GM18505 (cell line): Measurements from ENCODE around the gene LRRC38.
"Not testable (repeated sequence)": the region's sequence is repeated elsewhere in the genome, so short reads cannot be mapped to it uniquely, and the experiment has no call there.

ENCODE experiments used
- ATAC-seq: cut with Tn5 transposase; IDR thresholded peaks from one replicate; pipeline ENCODE4 v1.9.1; 2021; ENCODE audit not compliant: unreplicated experiment
- POLR2A ChIP-seq: IDR thresholded peaks from 4 replicates; pipeline ENCODE4 v1.6.1; 2011; ENCODE audit warnings: borderline replicate concordance; ENCODE audit not compliant: insufficient read depth, insufficient read length; ENCODE audit errors: extremely low read depth

Gene LRRC38, protein sequence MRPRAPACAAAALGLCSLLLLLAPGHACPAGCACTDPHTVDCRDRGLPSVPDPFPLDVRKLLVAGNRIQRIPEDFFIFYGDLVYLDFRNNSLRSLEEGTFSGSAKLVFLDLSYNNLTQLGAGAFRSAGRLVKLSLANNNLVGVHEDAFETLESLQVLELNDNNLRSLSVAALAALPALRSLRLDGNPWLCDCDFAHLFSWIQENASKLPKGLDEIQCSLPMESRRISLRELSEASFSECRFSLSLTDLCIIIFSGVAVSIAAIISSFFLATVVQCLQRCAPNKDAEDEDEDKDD

DNA sequence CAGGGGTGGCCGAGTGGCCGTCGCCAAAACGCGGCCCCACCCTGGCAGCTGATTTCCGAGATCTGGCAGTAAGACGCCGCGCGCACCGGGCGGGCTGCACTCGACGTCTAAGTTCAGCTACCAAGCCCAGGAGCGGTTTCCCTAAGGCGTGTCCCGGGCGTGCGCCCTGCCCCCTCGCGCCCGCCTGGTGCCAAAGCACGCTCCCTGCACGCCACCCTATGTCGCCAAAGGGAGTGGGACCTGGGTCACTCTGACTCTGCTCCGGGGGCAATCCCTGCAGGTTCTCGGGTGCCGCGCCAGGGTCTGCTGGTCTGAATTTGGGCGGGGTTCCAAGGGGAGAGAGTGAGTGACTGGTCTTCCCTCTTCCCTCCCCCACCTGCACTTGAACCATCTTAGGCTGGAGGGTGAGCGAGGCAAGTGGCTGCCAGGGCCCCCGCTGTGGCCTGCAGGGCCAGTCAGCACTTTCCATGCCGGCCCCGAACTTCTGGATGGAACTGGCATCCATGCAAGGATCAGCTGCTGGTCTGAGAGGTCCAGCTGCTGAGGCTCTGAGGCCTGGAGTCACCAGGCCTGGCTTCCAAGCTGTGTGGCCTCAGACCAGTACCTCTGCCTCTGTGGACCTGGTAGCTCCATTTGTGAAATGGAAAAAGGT lies at the start of gene LRRC38:
Gene LRRC38, minus strand, starts transcription at position 109 of the 652 bp plus-strand sequence. CDS start 410 bp downstream, outside the sequence.
- ATAC-seq: no peak

DNA sequence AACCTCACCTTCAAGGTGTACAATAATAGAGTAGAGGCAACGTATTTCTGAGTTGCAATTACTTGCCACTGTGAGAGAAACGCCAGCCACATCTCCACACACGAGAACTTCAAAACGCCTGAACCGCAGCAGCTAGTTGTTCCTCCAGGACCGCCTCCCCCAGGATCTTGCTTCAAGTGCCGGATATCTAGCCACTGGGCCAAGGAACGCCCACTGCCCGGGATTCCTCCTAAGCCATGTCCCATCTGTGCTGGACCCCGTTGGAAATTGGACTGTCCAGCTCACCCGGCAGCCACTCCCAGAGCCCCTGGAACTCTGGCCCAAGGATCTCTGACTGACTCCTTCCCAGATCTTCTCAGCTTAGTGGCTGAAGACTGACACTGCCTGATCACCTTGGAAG lies 49.2 kb upstream of the LRRC38 start:
- not testable (repeated sequence) for ATAC-seq

More for the DNA sequence above, at the start of gene LRRC38:
- no peak for TF ChIP-seq POLR2A

DNA sequence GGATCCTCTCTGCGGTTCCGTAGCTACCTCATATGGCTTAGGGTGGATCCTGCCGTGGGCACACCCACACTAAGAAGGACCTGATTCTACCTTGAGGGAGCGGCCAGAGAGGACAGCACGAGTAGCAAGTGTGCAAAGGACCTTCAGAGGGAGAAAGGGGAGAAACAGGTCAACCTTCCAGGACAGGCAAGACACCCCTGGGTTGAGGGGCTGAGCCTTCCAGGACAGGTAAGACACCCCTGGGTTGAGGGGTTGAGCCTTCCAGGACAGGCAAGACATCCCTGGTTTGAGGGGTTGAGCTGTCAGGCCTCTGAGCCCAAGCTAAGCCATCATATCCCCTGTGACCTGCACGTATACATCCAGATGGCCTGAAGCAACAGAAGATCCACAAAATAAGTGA lies 46.7 kb upstream of the LRRC38 start:
- ATAC-seq: no peak
- TF ChIP-seq POLR2A: no peak

DNA sequence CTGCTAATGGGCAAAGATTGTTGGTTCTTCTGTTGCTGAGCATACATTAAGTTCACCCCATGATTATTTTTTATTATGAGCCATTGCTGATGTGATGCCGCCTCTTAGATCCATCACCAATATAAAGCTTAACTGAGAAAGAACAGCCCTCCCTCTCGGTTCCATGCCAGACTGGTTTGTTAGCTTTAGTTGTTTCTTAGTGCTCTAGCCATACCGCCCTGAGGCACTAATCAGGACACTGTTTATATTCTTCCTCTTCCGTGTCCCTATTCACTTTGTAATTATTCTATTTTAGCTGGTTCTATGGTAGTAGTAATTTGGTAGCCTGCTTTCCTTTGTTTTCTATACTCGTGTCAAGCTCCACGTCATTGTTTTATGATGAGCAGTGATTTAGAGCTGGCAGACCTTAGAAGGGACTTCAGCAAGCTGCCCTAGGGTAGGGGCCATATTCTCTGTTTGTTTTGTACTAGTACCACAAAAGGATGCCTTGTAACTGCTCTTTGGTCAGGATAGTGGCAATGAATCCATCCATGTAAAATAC lies 42.5 kb upstream of the LRRC38 start:
- no peak for TF ChIP-seq POLR2A
- ATAC-seq: no peak

DNA sequence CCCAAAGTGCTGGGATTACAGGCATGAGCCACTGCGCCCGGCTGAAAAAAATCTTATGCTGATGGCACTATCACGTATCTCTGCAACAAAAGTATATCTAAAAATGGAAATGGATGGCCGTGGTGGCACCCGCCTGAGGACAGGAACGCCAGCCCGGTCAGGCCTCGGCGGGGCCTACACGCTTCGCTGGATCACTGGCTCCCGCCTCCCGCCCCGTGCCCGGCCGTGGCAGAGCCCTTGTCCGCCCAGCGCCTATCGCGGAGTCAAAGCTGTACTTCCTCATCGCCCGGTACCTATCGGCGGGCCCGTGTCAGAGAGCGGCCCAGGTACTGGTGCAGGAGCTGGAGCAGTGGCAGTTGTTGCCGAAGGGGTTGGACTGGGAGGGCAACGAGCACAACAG lies 41.0 kb upstream of the LRRC38 start:
- no peak for TF ChIP-seq POLR2A
- no peak for ATAC-seq

GRCh38 chr1:13550663-13551062 lies 36.9 kb upstream of the LRRC38 start:
- no peak for ATAC-seq

GRCh38 chr1:13549521-13549920 lies 35.7 kb upstream of the LRRC38 start:
- ATAC-seq: no peak
- no peak for TF ChIP-seq POLR2A

More at GRCh38 chr1:13550663-13551062, 36.9 kb upstream of the LRRC38 start:
- no peak for TF ChIP-seq POLR2A

- ATAC-seq: no peak
- TF ChIP-seq POLR2A: no peak
Measured at GRCh38 chr1:13549021-13549420, 35.2 kb upstream of the LRRC38 start.

GRCh38 chr1:13548281-13548680 lies 34.5 kb upstream of the LRRC38 start:
- no peak for TF ChIP-seq POLR2A
- no peak for ATAC-seq

DNA sequence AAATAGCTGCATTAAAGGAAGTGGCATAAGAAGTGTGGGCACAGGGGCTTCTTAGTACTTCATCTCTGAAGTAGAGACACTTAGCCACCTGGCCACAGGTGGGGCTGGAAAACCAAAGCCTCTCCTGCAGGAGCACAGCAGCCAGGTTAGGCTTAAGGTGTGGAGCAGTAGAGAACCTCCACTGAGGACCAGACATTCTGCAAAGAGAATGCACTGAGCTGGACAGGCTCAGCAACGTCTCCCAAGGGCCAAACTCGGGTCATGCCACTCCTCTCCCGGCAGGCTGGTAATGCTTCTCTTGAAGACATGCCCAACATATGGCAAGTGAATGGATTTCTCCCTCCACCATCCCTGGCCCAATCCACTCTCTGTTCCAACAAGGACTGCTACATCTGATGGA lies 33.0 kb upstream of the LRRC38 start:
- TF ChIP-seq POLR2A: no peak
- ATAC-seq: no peak

GRCh38 chr1:13544221-13544556 lies 30.4 kb upstream of the LRRC38 start:
- ATAC-seq: no peak
- TF ChIP-seq POLR2A: no peak

- no peak for ATAC-seq
- TF ChIP-seq POLR2A: no peak
Measured at GRCh38 chr1:13543451-13544220, 29.8 kb upstream of the LRRC38 start.

DNA sequence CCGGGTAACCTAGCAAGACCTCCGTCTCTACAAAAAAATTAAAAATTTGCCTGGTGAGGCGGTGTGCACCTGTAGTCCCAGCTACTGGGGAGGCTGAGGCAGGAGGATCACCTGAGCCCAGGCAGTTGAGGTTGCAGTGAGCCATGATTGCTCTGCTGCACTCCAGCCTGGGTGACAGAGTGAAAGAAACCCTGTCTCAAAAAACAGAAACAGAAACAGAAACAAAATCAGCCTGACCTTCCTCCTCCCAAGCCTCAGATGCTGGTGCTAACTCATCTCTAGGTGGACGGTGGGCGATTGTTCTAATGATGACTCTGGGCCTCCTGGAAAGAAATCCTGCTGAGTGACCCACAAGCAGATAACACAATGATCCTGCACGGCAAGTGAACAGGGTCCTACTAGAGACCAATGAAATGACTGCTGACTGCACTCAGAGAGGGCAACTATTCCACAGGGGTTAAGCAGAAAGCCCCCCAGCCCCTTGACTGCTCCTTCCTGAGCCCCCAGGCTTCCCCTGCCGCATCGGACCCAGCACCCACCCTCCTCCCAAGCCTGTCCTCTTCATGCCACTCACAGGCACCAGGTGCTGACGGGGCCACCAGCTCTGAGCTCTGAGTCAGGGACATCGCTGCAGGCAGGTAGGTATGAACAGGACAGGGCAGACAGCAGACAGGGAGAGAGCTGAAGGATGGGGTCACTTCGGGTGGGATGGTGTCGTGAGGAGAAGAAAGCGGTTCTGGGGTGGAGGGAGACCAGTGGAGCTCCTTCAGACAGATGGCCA lies 27.8 kb upstream of the LRRC38 start:
- TF ChIP-seq POLR2A: no peak
- ATAC-seq: no peak
